Fibroblast of the conjunctiva (primary cell): ENCODE data around the gene AHDC1.

Source experiments
- DNase-seq: peaks from one replicate; pipeline ENCODE4 v3.0.0-alpha.2; 2010; ENCODE audit warnings: low read depth

AHDC1 gene

DNA sequence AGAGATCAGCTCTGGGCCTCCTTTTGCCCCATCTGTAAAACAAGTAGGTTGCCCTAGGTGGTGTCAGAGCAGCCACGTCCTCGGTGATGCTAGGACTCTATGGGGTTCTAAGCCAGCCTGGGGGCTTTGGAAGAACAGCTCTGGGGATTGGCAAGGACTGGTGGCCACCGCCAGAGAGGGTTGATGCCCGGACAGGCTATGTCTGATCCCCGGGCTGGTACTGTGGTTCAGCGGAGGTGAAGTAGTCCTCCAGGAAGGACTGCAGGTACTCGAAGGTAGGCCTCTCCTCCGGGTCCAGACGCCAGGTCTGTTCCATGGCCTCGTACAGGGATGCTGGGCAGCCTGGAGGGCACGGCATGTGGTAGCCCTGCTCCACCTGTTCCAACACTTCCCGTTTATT lies 8.8 kb upstream of the AHDC1 start:
- DNase-seq = no peak

DNA sequence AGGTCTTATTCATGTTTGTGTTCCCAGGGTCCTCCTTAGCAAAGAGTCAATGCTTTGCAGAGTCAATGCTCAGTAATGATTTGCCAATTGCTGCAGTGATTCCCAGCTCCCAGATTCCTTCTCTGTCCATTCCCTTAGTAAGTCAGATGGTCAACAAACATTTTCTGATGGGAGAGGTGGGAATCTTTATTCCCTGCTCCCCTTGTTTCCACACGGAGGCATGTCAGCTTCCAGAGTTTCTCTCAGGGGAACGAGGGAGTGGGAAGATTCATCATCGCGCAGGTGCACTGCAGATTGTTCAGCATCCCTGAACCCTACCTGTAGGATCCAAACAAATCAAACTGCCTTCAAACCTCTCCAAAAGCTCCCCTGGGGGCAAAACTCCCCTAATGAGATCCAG lies 7.5 kb upstream of the AHDC1 start:
- no peak for DNase-seq

DNA sequence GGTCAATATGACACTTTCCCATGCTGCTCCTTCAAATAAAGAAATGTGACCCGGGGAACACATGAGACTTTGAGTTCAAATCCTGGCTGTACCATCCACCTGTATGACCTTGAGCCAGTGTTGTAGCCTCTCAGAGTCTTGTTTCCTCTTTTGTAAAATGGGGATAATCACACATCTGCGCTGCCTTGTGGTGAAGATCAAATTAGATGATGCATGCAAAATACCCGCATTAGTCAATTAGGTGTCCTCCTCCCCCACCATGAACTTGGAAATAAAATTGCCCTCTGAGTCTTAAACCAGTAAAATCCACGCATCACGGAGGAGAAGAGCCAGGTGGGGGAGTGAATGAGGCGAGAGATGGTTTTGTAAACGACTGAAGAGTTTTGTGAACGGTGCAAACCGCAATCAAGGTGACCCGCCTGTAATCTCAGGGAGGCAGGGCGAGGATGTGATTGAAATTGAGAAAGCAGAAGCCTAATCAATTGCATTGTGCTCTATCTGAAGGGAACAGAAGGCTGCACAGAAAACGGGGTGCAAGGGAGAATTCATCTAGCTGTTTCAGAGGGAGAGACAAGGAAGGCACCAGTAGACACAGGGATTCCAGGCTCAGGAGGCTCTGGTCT lies 5.8 kb upstream of the AHDC1 start:
- DNase-seq = no peak

DNA sequence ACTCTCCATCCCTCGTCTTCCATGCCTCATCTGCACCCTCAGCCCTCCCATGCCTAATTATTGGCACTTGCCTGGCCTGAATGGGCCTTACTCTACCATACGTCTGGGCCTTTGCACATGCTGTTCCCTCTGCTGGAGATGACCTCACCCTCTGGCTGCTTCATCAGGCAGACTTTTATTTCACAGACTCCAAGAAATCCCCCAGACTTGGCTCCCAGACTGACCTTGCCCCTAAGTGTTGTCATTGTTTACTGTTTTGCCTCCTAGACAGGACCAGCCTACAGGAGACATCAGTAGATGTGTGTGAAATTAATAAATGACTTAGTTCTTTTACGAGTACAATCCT lies 5.2 kb upstream of the AHDC1 start:
- DNase-seq = no peak

DNA sequence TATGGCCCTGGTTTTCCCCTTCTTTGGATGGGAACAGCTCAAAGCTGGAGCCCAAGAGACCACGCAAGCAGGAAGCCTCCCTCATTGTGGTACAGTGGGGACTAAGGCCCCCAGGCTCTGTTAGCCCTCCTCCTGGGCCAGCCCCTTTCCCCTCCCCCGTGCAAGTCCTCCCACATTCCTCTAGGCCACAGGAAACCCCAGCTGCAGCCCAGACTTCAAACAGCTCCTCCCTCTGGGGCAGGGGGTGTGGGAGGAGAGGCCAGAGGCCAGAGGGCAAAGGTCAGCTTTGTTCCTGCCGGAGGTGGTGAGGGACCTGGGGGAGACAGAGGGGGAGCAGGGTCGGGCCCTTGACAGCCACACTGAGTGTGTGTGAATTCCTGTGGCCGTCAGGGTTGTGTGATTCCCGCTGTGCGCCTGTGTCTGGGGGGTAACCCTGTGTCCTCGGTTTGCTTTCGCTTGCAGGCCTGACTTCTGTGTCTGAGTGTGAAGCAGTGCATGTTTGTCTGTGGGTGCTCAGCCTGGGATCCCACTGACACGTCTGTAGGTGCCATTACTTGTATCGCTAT lies 3.4 kb upstream of the AHDC1 start:
- DNase-seq = no peak

DNA sequence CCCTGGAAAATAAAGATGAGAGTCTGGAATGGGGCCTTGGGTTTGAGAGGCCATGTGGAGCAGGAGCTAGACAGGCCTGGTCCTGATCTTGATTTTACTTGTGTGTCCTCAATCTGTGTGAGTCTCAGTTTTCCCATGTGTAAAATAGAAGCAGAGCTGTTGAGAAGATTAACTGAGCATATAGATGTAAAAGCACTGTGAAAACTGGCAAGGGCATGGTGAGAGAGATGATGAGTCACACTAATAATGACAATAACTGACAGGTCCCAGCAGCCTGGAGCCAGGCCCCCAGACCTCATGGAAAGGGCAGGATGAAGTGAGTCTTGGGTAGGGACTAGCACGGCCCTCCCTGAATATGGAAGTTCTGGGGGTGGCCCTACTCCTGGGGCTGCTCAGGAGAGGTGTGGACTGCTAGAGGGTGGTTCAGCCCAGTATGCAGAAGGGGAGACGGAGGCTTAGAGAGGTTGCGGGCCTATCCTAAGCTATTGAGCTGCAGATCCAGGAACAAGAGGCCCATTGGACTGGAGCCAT lies 2.8 kb upstream of the AHDC1 start:
- no peak for DNase-seq

DNA sequence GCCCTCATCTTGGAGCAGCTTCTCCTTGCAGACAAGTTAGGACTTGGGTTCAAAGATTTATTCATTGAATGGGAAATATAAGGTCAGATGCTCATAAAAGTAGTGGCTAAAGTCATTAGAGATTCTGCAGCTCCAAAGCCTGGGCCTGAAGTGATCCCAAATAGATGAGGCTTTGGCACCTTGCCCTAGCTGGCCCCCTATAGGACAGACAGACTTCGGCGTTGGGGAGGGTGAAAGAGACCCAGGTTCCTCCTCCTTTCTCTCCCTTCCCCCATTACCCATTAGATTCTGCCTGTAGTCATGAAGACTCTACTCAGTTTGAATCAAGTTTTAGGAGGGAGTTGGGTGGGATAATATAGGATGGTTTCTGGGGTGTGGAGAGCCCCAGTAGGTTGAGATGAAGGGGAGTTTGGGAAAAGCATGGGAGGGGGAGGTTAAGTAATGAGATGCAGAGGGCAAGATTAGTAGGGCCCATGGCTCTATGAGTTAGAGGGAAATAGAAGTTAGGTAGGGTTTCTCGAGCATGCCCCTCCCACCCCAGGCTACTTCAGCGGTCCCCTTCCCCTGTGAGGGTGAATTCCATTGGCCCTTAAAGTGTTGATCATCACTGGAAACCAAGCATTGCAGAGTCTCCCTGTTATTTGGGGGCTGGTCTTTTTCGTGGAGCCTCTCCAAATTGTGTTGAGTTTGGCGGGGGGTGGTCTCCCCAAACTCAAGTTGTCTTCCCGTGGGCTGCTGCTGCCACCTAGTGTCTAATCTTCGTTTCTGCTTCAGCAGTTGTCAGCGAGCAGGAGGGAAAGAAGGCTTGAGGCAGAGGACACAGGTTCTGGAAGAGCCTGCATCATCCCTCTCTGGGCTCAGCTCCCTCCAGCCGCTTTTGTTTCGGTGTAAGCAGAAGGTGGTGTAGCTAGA lies 2.1 kb upstream of the AHDC1 start:
- peak; percentile 47 for DNase-seq

DNA sequence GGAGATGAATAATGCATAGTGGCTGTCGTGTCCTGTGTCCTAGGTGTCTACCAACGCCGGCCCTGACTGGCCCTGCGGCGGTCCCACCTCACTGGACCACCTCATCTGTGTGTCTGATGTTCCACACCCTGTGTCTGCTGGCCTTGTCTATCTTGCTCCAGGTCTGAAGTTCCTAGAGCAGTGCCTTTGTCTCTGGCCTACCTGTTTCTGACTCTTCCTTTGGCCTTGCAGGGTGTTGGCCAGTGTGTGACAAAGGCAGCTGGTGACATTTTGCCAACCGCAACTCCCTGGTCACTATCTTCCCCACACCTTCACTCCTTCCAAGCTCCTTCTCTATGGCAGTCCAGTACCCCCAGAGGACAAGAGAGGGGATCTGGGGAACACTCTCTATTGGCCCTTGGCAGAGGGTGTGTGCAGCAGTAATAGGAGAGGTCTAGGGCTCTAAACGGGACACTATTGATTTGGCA lies 1.4 kb upstream of the AHDC1 start:
- DNase-seq = no peak

DNA sequence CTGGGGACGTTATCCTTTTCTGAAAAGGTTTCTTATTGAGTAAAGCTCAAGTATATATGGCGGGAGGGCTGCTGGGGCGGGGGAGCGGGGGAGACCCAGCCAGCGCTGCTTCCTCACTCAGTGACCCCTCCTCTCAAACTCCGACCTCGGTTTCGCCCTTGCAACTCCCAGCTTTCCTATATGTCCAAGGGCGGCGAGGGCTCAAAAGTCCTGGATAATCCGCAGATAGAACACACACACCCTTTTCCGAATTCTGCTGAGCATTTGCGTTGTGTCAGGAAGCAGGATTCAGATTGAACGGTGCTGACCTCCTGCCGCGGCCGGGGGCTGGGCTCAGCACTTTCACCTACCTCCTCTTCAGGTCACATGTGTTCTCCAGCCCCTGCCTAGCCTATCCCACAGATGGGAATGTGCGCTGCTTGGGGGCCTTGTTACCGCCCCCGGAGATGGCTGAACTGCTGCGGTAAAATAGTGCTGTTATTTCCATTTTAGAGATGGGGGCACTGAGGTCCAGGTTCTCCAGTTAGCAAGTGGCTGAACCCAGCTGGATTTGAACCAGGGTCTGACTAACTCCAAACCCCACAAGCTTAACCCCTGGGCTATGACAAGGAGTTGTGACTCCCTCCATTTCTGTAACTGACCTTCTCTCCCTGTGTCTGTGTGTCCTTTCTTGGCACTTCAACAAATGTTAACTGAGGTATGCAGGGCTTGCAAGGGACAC lies 795 bp upstream of the AHDC1 start:
- DNase-seq = no peak

DNA sequence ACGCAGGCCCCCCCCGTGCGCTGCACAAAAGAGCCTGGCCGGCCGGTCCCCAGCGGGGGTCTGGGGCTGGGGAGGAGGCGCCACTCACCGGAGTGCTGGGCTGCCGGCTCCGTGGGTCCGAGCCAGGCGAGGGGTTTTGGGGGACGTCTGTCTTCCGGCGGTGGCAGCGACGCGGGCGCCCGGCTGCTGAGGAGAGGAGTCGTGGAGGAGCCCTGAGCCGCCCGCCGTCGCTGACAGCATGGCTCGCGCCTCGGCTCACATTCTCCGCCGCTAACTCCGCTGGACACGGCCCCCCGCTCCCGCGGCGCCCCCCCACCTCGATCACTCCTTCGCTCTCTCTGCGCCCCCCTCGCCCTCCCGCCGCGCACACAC lies 649 bp downstream of the AHDC1 start:
- DNase-seq = no peak

DNA sequence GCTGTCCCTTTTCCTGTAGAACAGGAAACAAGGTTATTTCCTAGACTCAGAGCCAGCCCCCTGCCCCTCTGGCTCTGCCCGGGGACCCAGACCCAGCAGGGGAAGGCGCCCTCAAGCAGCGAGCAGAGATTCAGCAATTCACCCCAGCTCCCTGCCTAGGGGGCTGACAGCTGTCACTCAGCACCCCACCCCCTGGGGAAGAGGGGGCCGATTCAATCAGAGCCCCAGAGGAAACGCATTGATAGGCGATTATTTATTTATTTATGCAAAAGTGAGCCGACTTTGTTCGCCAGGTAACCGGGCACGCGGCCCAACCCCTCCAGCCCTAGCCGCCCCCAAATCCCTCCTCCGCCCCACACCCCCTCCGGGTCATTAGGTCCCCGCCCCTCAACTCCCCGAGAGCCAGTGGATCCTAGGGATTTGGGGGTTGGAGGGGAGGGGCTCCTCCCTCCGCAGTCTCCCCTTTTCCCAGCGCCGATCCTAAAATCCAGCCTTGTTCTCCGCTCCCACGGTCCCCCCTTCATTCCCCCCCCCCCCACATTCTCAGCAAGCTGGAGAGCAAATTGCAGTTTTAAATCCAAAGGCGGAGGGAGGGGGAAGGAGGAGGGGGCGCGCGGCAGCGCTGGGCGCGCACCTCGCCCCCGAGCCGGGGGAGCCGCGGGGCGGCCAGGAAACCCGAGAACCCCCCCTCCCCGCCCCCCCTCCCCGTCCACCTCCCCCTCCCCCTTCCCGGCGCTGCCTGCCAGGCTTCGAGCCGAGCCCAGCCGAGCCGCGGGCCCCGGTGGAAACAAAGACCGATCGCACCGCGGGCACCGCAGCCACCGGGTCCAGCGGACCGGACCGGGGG lies 1.3 kb downstream of the AHDC1 start:
- DNase-seq = no peak

DNA sequence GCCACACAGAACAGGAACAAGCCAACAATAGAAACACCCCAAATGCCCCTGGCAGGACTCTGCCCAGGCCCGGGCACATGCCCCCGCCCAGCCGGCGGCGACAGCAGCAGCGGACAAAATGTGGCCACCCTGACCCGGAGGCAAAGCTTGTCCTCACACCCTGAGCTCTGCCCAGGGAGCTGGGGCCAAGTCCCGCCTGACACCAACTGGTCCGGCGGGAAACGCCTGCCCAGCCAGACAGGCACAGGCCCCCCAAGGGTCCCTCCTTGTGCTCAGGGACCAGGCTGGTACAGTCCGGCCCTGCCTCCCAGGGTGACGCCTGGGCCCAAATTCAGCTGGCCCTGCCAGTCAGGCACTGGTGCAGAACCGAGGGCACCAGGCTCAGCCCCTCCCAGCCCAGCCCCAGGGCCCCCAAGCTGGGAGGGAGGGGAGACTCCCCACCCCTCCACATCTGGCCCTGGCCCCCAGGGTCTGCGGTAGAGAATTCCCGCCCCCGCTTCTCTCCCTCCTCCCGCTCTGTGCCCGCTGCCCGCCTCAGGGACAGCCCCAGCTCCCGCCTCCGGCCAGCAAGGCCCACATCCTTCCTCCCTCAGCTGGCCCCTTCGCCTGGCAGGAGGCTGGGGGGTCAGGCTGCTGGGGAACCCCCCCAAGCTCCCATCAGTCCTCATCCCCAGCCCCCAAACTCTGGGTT lies 2.0 kb downstream of the AHDC1 start:
- DNase-seq = no peak

DNA sequence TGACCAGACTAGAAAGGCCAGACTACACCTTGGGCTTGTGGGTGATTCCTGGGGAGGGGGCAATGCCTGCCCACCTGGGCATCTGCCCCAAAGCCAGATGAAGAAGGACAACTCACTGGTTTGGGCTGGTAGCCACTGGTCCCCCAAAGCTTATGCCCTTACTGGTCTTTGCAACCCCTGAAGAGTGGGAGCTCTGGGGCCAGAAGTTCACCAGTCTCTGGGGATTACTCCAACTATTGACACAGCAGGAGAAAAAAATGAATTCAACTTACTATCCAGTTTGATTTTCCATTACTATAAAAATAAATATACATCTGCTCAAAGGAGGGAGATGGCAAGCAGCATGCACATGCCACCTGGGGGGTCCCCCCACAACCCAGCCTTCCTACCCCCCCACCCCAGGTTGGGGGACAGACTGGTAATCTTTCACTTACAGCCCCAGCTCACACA lies 2.6 kb downstream of the AHDC1 start:
- DNase-seq = no peak

DNA sequence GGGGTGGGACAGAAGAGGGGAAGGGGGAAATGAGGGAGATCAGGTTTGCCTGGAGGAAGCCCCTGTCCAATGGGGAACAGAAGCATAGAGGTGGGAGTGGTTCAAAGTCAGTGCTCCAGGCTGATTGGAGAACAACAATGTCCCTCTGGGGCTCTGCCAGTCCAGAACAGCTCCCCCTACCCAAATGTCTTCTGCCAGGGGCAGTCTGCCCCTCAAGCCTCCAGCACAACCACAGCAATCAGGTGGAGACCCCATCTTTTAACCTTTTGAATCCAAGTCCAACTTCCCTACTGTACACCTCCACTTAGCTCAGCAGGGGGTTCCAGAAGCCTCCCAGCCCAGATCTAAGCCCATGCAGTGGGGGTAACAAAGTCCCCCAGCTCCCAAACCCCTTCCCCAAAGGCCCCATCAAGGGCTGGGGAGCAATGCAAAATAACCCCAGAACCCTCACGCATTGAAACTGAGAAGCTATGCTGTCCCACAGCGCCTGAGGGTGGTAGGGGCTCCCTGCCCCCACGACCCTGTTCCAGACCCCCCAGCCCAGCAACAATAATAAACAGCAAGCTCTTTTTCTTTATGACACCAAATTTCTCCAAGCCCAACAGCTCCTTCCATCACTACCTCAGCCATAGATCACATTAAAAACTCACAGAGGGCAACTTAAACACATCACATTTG lies 3.3 kb downstream of the AHDC1 start:
- no peak for DNase-seq

DNA sequence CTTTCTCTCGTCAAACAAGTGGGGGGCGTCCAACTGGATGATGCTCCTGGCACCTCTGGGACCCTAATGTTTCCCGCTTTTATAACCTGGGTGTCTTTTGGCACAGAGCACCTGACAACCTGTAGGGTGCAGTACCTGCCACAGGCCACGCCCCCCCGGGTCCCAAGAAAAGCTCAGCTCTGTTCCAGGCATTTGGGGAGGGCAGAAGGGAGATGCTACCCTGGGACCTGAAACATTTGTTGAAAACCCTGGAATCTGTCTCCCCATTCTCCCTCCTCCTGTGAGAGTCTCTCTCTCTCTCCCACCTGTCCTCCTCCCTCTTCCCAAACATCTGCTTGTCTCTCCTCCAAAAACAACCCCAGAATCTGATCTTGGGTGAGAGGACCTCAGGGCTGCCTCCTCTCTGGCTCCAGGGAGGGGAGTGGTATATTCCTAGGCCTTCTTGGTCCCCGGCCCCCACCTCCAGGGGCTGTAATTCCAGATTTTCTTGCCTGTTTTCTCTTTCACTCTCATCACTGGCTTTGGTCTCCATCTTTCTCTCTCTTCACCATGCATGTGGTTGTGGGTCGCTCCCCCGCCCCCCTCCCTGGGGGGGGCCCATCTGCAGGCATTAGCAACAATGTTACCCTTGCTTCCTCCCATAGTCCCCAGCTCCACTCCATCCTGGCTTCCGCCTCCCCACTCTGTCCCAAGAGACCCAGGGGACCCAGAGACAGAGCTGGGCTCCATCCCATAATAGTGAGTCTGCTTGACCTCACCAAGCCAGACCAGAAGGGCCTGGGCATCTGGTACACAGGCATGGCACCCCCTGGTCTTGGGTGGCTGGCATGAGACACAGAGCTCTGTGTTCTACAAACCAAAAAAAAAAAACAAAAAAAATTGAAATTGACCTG lies 4.1 kb downstream of the AHDC1 start:
- DNase-seq = no peak

DNA sequence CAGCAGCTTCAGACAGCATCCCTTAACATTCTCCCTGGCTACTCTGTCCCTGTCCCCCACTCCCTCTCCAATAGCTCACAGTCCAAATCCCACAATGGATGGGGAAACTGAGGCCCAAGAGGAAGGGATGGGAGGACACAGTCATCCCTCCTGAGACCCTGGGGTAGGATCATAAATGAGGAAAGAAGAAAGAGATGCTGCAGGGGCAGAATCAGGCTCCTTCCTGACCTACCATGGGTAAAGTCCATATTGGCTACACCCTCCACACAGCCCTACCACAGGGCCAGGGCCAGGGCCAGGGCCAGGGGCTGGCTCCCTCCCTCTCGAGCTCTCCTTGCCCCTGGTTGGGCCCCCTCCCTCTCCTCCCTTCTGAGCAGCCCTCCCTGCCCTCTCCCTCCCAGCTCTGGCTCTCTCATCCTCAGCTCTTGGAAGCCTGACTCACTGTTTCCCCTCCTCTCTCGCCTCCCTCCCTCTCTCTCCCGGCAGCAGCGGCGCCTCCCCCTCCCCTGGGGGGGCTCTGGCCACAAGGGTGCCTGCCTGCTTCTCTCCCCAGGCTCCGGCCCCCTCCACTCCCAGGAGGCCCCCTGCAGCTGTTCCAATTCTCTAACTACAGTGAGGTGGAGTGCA lies 4.9 kb downstream of the AHDC1 start:
- peak; percentile 70 for DNase-seq

DNA sequence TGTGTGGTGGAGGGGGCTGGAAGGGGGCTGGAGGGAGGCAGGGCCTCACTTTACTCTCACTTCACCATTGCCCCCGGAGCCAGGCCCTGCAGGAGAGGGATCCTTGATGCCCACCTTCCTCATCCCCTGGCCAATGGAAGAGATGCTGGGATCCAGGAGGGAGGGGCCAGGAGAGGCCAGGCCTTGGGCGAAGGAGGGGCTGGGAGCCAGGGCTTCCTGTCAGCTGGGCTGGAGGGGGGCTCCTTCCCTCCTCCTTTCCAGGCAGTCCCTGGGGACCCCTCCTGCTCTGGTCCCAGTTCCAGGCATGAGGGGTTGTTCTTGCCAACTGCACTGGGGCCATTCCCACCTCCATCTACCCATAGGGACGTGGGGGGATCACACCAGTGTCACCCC lies 5.7 kb downstream of the AHDC1 start:
- DNase-seq = no peak

DNA sequence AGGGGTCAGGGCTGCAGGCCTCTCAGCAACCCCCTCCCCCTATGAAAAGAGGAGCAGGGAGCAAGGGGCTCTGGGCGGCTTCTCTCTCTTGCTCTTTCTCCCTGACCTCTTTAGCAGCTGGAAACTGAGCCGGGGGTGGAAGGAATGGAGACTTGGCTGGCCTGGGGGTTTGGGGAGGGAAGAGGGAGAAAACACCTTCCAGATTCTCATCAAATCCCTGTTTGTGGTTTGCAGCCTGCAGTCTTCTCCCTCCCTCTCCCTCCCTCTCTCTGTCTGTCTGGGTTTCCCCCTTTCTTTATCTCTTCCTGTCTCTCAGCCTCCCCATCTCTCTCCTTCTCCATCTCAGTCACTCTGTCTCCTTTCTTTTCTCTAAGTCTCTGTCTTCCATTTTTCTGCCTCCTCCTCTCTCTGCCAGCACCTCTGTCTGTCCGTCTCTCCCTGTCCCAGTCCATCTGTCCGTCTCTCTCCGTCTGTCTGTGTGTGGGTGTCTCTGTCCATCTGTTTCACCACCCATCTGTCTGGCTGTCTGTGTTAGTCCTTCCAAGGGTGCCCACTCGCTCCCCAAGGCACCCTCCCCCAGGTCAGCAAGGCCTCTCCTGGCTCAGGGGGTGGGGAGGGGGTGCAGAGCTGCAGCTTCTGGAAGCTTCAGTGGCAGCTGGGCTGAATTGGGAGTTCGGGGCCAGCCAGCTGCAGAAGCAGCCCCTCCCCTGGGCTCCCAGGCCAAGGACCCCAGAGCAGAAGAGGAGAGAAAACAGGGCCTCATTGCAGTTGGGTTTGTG lies 6.2 kb downstream of the AHDC1 start:
- DNase-seq = no peak
